Psoas muscle (tissue), 8 donors: Measurements from ENCODE around the gene CHTF18. TPM values are rescaled to one million over a fixed set of nuclear protein-coding genes. Genes with fewer than 3 reads are reported as not detected.

ENCODE experiments used
- ATAC-seq, 4 donors: fragments of 200-7000 bp; cut with Tn5 transposase; one replicate each; pipeline ENCODE4 v1.9.1; 2020; ENCODE audit warnings: moderate library complexity in 3 of 4, mild to moderate bottlenecking in 2 of 4
- DNase-seq, 2 donors: peaks; one replicate each; pipeline ENCODE4 v3.0.0-alpha.2; 2020
- H3K27ac ChIP-seq: fragments of 200-600 bp; one replicate; pipeline ENCODE4 v1.8.0; 2022
- H3K27me3 ChIP-seq, 3 donors: fragments of 200-600 bp in 1 of 3; one replicate each; pipeline versions ENCODE4 v1.6.1 to v1.8.0; 2013 to 2022; ENCODE audit warnings: low read length in 2 of 3, mild to moderate bottlenecking in 2 of 3, moderate library complexity in 1 of 3; ENCODE audit not compliant: insufficient read depth in 3 of 3
- H3K36me3 ChIP-seq, 2 donors: fragments of 200-600 bp in 1 of 2; one replicate each; pipeline versions ENCODE4 v1.6.1 to v1.8.0; 2013 to 2022; ENCODE audit warnings: low read depth in 1 of 2, mild to moderate bottlenecking in 1 of 2, moderate library complexity in 1 of 2; ENCODE audit not compliant: insufficient read depth in 1 of 2
- H3K4me1 ChIP-seq: fragments of 200-600 bp; one replicate; pipeline ENCODE4 v1.8.0; 2022
- H3K4me3 ChIP-seq: fragments of 200-600 bp; one replicate; pipeline ENCODE4 v1.8.0; 2022; ENCODE audit warnings: mild to moderate bottlenecking
- H3K9me3 ChIP-seq: fragments of 200-600 bp; one replicate; pipeline ENCODE4 v1.8.0; 2022
- CTCF ChIP-seq: fragments of 200-600 bp; IDR thresholded peaks from one replicate; pipeline ENCODE4 v1.8.0; 2022; ENCODE audit warnings: antibody characterized with exemption
- WGBS, 3 donors: extraction: QIAGEN DNeasy Blood & Tissue Kit; methylation state at CpG; one replicate each; pipeline versions ENCODE4 v1.1.6 to v1.1.7; 2013; 5-methylcytosine and 5-hydroxymethylcytosine counted together
- intact Hi-C, 2 donors: fragments of 100-400 bp; cut with DNase I; formaldehyde crosslinking; loops; one replicate each; pipeline versions ENCODE4 v1.11.0 to v1.14.2; 2022
- polyA plus RNA-seq, 3 donors: library from polyadenylated mRNA; stranded (reverse); fragments of 200-250 nt; gene quantifications; one replicate each; pipeline ENCODE4 v1.2.3, GENCODE V29; 2013
- total RNA-seq, 4 donors: library from RNA; stranded (reverse); fragmentation: NEBNext Ultra II Directional in 2 of 4; extraction: Animal tissue kit (Norgen Biotek cat#: 25700) in 2 of 4; gene quantifications; one replicate each; pipeline versions ENCODE4 v1.2.1 to v1.2.4, GENCODE V29; 2021 to 2023
- donor health status: healthy with polysubstance abuse.
- donor health status: DM: no; HTN: no; CAD: no; lungs with moderate emphysema.
- donor health status: Bipolar disorder and iron deficiency.
- donor health status: healthy.
- donor health status: DM: yes; HTN: yes; CAD: no.
- donor health status: DM: no; HTN: no; CAD: no.
- donor health status: DM: no; HTN: no; CAD: no.
- donor health status: DM: yes; HTN: yes; CAD: no.

CHTF18 gene
- total and polyA plus RNA-seq, 7 donors: 1.7 to 8.4 (median 3.9) TPM

GRCh38 chr16:781346-782010, 6.9 kb upstream of the CHTF18 start:
- Histone ChIP-seq H3K9me3 (no peaks in the 10 kb centered on the region), H3K4me3 (no peak overlapping the region), H3K27ac (no peak overlapping the region), H3K4me1 (no peaks in the 10 kb centered on the region), H3K36me3 (no peaks in the 10 kb centered on the region), H3K27me3 (peaks cover 0 to 66% (median 10%) of the 10 kb centered on the region in 3 donors)
- no peak for DNase-seq
- ATAC-seq: no peak
- 69 to 81% (median 78%) methylated on average over 18 to 19 of the region's 19 CpGs for WGBS, 3 donors
- intact Hi-C loops: loop anchor here in 1 of 2 donors (10.0 kb wide), 1 partner anchor 207 kb away; no protein-coding TSS in a partner anchor
- TF ChIP-seq CTCF: no peak

DNA sequence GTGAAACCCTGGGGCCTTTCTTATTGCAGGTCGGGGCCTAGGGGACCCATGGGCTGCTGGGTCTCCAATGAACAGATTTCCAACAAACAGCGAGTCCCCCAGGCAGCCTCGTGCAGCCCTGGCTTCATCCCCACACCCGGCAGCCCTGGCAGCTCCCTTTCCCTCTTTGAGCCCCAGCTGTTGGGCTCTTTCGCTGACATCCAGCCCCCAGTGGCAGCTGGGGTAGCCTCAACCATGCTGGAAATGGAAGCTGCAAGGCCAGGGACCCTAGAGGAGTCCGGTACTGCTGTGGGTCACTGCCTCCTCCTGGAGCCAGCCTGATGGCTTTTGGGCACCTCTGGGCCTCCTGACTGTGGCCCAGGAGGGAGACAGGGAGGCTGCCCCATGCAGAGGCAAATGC, 6.2 kb upstream of the CHTF18 start:
- WGBS, 3 donors: 17 to 31% (median 24%) methylated on average over 6 of the region's 6 CpGs
- DNase-seq (no peak), ATAC-seq (no peak)
- Histone ChIP-seq H3K27me3 (peaks cover 0 to 61% (median 10%) of the 10 kb centered on the region in 3 donors), H3K9me3 (no peaks in the 10 kb centered on the region), H3K4me1 (peaks cover 3% of the 10 kb centered on the region), H3K4me3 (no peak overlapping the region), H3K27ac (no peak overlapping the region), H3K36me3 (no peaks in the 10 kb centered on the region)
- TF ChIP-seq CTCF: no peak
- intact Hi-C loops: loop anchor here in 1 of 2 donors (10.0 kb wide), 1 partner anchor 207 kb away; no protein-coding TSS in a partner anchor

- intact Hi-C loops: loop anchor here in 1 of 2 donors (10.0 kb wide), 1 partner anchor 208 kb away; no protein-coding TSS in a partner anchor
- WGBS, 3 donors: 61 to 67% (median 61%) methylated on average over 22 to 36 of the region's 36 CpGs
- ATAC-seq (no peak), DNase-seq (no peak)
- Histone ChIP-seq H3K27me3 (peaks cover 0 to 56% (median 9%) of the 10 kb centered on the region in 3 donors), H3K27ac (no peak overlapping the region), H3K4me3 (no peak overlapping the region), H3K36me3 (no peaks in the 10 kb centered on the region), H3K9me3 (no peaks in the 10 kb centered on the region), H3K4me1 (peaks cover 7% of the 10 kb centered on the region)
- TF ChIP-seq CTCF: no peak
Measured at GRCh38 chr16:782766-783403, 5.5 kb upstream of the CHTF18 start.

GRCh38 chr16:783404-784161, 4.8 kb upstream of the CHTF18 start:
- DNase-seq (peak in 1 of 2 donors; percentile 43), ATAC-seq (no peak)
- no peak for TF ChIP-seq CTCF
- H3K27ac ChIP-seq: no peak overlapping the region
- intact Hi-C loops: loop anchor here in 1 of 2 donors (2.0 to 10.0 kb wide), 2 partner anchors 73 to 209 kb away; no protein-coding TSS in a partner anchor
- 15 to 27% (median 21%) methylated on average over 16 to 17 of the region's 17 CpGs for whole genome bisulfite sequencing, 3 donors
- H3K4me1 ChIP-seq: peaks cover 7% of the 10 kb centered on the region
- H3K4me3 ChIP-seq: no peak overlapping the region
- H3K27me3 ChIP-seq: peaks cover 0 to 49% (median 4%) of the 10 kb centered on the region in 3 donors
- H3K9me3 ChIP-seq: no peaks in the 10 kb centered on the region
- H3K36me3 ChIP-seq: no peaks in the 10 kb centered on the region
